ENCODE results near the gene PPP3R2. TPM values are rescaled to one million over a fixed set of nuclear protein-coding genes. Genes with fewer than 3 reads are reported as not detected.

Gene PPP3R2
- total RNA-seq, 1 experiment from 2014 or later: not detected

DNA sequence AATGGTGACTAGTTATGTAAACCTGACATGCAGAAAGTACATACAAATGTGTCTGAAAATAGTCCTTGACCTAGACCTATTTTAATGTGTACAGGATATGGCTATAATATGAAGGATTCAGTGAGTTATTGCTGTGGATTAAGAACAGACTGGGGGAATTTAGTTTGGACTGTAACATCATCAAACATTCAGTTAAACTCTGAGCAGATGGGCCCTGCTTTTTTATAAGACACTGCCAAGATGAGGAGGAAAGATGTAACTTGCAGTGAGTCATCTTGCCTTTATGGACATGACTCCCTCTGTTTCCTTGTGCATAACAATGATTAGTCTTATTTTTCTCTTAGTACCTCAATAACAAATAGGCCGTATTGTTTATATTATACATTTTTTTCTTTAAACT, 12.2 kb downstream of the PPP3R2 start:
- no peaks in the 10 kb centered on the region for H3K36me3 Mint-ChIP-seq
- H3K27ac Mint-ChIP-seq: 0 out of 2 replicates have a peak overlapping the region, but pooled peaks have one; percentile 3
- H3K4me3 Mint-ChIP-seq: no peak overlapping the region
- H3K9me3 Mint-ChIP-seq: no peaks in the 10 kb centered on the region; the same call in 1 of the 2 replicates
- no peak for ATAC-seq
- TF ChIP-seq, protein P1, sequence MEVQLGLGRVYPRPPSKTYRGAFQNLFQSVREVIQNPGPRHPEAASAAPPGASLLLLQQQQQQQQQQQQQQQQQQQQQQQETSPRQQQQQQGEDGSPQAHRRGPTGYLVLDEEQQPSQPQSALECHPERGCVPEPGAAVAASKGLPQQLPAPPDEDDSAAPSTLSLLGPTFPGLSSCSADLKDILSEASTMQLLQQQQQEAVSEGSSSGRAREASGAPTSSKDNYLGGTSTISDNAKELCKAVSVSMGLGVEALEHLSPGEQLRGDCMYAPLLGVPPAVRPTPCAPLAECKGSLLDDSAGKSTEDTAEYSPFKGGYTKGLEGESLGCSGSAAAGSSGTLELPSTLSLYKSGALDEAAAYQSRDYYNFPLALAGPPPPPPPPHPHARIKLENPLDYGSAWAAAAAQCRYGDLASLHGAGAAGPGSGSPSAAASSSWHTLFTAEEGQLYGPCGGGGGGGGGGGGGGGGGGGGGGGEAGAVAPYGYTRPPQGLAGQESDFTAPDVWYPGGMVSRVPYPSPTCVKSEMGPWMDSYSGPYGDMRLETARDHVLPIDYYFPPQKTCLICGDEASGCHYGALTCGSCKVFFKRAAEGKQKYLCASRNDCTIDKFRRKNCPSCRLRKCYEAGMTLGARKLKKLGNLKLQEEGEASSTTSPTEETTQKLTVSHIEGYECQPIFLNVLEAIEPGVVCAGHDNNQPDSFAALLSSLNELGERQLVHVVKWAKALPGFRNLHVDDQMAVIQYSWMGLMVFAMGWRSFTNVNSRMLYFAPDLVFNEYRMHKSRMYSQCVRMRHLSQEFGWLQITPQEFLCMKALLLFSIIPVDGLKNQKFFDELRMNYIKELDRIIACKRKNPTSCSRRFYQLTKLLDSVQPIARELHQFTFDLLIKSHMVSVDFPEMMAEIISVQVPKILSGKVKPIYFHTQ (CRISPR knock-in tag; IDR thresholded peaks at IDR 0.05): no peak
- no peak for TF ChIP-seq ETV6 (CRISPR knock-in tag; IDR thresholded peaks at IDR 0.05)
- no peak for TF ChIP-seq ZNF219 (CRISPR knock-in tag; IDR thresholded peaks at IDR 0.05; ENCODE audit: borderline replicate concordance)
- no peak for TF ChIP-seq RELA (CRISPR knock-in tag; IDR thresholded peaks at IDR 0.05; ENCODE audit: borderline replicate concordance)
- TF ChIP-seq, protein P2, sequence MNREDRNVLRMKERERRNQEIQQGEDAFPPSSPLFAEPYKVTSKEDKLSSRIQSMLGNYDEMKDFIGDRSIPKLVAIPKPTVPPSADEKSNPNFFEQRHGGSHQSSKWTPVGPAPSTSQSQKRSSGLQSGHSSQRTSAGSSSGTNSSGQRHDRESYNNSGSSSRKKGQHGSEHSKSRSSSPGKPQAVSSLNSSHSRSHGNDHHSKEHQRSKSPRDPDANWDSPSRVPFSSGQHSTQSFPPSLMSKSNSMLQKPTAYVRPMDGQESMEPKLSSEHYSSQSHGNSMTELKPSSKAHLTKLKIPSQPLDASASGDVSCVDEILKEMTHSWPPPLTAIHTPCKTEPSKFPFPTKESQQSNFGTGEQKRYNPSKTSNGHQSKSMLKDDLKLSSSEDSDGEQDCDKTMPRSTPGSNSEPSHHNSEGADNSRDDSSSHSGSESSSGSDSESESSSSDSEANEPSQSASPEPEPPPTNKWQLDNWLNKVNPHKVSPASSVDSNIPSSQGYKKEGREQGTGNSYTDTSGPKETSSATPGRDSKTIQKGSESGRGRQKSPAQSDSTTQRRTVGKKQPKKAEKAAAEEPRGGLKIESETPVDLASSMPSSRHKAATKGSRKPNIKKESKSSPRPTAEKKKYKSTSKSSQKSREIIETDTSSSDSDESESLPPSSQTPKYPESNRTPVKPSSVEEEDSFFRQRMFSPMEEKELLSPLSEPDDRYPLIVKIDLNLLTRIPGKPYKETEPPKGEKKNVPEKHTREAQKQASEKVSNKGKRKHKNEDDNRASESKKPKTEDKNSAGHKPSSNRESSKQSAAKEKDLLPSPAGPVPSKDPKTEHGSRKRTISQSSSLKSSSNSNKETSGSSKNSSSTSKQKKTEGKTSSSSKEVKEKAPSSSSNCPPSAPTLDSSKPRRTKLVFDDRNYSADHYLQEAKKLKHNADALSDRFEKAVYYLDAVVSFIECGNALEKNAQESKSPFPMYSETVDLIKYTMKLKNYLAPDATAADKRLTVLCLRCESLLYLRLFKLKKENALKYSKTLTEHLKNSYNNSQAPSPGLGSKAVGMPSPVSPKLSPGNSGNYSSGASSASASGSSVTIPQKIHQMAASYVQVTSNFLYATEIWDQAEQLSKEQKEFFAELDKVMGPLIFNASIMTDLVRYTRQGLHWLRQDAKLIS (CRISPR knock-in tag; IDR thresholded peaks at IDR 0.05; ENCODE audit: borderline replicate concordance): no peak
- POLR2A ChIA-PET: no interaction called here
- CTCF ChIA-PET: interaction anchor here (1.9 kb wide), 1 partner anchor 133 kb away, joined by 8 read pairs; no protein-coding TSS in a partner anchor
- H3K27me3 Mint-ChIP-seq (ENCODE audit: low read depth): no peaks in the 10 kb centered on the region; the same call in 1 of the 2 replicates
- DNase-seq (ENCODE audit: low spot score): no peak
- peaks cover 43% of the 10 kb centered on the region for H3K4me1 Mint-ChIP-seq

DNA sequence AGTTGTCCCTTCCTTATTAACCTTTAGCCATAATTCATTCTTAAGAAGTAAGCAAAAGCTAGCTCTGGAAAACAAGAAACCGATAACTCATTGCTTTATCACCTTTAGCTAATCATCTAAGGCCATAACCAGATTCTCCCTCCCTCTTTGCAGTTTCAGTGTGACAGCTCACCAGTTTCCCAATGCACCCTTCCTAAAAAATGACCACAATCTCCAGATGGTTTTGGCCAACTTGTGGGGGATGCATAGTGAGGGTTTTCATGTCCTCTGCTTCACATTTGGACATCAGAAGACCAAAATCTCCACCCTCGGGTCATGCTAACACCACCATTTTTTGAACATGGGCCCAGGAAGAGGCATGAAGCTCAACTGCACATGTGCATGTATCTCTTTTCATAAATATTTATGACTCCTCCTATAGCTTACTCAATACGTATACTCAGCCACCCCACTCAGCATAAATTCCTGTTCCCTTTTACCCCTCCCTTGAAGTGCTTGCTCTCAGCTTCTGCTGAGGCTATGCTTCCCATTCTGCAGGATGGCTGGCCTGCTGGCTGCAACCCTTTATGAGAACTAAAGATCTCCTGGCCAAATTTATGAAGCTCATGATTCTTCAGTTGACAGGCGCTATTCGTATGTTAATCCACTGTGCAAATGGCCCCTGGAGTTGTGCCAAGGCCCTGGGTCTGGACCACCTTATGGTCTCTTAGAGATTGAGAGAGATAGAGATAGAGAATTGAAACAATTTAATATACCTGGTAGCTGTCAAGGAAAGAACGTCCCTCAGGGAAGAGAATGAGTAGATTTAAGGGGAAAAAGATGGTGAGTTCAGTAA, 14.8 kb downstream of the PPP3R2 start:
- no peaks in the 10 kb centered on the region; the same call in 1 of the 2 replicates for H3K9me3 Mint-ChIP-seq
- H3K4me1 Mint-ChIP-seq: peaks cover 40% of the 10 kb centered on the region
- no peaks in the 10 kb centered on the region for H3K36me3 Mint-ChIP-seq
- POLR2A ChIA-PET: no interaction called here
- H3K27me3 Mint-ChIP-seq (ENCODE audit: low read depth): no peaks in the 10 kb centered on the region
- CTCF ChIA-PET: interaction anchor here (1.0 to 1.4 kb wide), 2 partner anchors 13 to 131 kb away, joined by 3 read pairs; no protein-coding TSS in a partner anchor
- ATAC-seq (no peak), DNase-seq (ENCODE audit: low spot score) (no peak)
- H3K4me3 Mint-ChIP-seq: no peak overlapping the region
- no peak overlapping the region for H3K27ac Mint-ChIP-seq
- TF ChIP-seq, protein P3, sequence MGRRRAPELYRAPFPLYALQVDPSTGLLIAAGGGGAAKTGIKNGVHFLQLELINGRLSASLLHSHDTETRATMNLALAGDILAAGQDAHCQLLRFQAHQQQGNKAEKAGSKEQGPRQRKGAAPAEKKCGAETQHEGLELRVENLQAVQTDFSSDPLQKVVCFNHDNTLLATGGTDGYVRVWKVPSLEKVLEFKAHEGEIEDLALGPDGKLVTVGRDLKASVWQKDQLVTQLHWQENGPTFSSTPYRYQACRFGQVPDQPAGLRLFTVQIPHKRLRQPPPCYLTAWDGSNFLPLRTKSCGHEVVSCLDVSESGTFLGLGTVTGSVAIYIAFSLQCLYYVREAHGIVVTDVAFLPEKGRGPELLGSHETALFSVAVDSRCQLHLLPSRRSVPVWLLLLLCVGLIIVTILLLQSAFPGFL (CRISPR knock-in tag; IDR thresholded peaks at IDR 0.05; ENCODE audit: borderline replicate concordance): no peak
- no peak for TF ChIP-seq ZNF317 (CRISPR knock-in tag; IDR thresholded peaks at IDR 0.05; ENCODE audit: borderline replicate concordance, low read depth)
- no peak for TF ChIP-seq CREB1 (CRISPR knock-in tag; IDR thresholded peaks at IDR 0.05)
- TF ChIP-seq NR1H2 (CRISPR knock-in tag; IDR thresholded peaks at IDR 0.05): no peak
- TF ChIP-seq, protein P4, sequence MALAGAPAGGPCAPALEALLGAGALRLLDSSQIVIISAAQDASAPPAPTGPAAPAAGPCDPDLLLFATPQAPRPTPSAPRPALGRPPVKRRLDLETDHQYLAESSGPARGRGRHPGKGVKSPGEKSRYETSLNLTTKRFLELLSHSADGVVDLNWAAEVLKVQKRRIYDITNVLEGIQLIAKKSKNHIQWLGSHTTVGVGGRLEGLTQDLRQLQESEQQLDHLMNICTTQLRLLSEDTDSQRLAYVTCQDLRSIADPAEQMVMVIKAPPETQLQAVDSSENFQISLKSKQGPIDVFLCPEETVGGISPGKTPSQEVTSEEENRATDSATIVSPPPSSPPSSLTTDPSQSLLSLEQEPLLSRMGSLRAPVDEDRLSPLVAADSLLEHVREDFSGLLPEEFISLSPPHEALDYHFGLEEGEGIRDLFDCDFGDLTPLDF (CRISPR knock-in tag; IDR thresholded peaks at IDR 0.05): no peak
- TF ChIP-seq ZNF138 (CRISPR knock-in tag; conservative IDR thresholded peaks at IDR 0.05): no peak
- TF ChIP-seq, protein P5, sequence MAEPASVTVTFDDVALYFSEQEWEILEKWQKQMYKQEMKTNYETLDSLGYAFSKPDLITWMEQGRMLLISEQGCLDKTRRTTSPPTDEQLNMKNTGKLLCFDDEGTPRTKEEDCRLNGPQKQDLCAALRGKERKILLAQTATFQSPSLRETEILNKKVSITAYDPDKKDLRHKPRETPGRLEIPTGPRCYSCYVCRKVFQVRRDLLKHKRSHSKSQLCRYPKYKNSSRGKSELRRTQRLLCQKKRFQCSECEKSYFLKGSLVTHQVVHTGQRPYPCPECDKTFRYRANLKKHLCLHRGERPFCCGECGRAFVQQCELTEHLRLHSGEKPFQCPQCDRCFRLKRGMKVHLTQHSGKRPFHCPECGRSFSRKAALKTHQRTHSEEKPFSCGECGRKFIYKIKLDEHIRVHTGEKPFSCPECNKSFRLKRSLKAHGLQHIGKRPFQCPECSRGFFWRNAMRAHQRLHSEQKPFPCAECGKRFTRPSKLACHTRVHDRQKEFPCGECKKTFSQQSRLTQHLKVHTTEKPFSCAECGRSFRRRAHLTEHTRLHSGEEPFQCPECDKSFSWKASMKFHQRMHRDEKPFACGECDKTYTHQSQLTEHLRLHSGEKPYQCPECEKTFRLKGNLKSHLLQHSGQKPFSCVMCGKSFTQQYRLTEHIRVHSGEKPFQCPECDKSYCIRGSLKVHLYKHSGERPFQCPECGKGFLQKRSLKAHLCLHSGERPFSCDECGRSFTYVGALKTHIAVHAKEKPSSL (CRISPR knock-in tag; conservative IDR thresholded peaks at IDR 0.05): no peak
- TF ChIP-seq CREM (CRISPR knock-in tag; IDR thresholded peaks at IDR 0.05): no peak
- TF ChIP-seq SP1 (CRISPR knock-in tag; conservative IDR thresholded peaks at IDR 0.05): no peak
- no peak for TF ChIP-seq ZNF671 (CRISPR knock-in tag; IDR thresholded peaks at IDR 0.05)
- TF ChIP-seq, protein P1 (CRISPR knock-in tag; IDR thresholded peaks at IDR 0.05): no peak
- no peak for TF ChIP-seq ETV6 (CRISPR knock-in tag; IDR thresholded peaks at IDR 0.05)
